Central memory CD8-positive, alpha-beta T cell (primary cell): Measurements from ENCODE around the gene PHKG2.

Experiments used
- ATAC-seq: fragments of 150-1000 bp; cut with Tn5 transposase; replicated peaks from 2 replicates; pipeline ENCODE4 v1.10.0; 2022; ENCODE audit warnings: mild to moderate bottlenecking, moderate FRiP score, moderate number of reproducible peaks; ENCODE audit not compliant: poor library complexity, severe bottlenecking; ENCODE audit errors: extremely low read depth
- DNase-seq, 2 donors: peaks; one replicate each; pipeline ENCODE4 v3.0.0; 2021; ENCODE audit warnings: low spot score in 2 of 2
- H3K27ac Mint-ChIP-seq: one replicate; pipeline ENCODE4 v1.8.0; 2022; ENCODE audit warnings: low read depth, mild to moderate bottlenecking, moderate library complexity, mixed read lengths
- H3K27me3 Mint-ChIP-seq: one replicate; pipeline ENCODE4 v1.8.0; 2022; ENCODE audit warnings: mixed read lengths
- H3K36me3 Mint-ChIP-seq: one replicate; pipeline ENCODE4 v1.8.0; 2022; ENCODE audit warnings: mild to moderate bottlenecking, moderate library complexity, mixed read lengths; ENCODE audit not compliant: insufficient read depth
- H3K4me1 Mint-ChIP-seq: one replicate; pipeline ENCODE4 v1.8.0; 2022; ENCODE audit warnings: mixed read lengths
- H3K4me3 Mint-ChIP-seq: one replicate; pipeline ENCODE4 v1.8.0; 2022; ENCODE audit warnings: mild to moderate bottlenecking, moderate library complexity, mixed read lengths
- H3K9me3 Mint-ChIP-seq: one replicate; pipeline ENCODE4 v1.8.0; 2022; ENCODE audit warnings: mixed read lengths

Gene PHKG2

GRCh38 chr16:30774367-30775130 lies 26.3 kb downstream of the PHKG2 start:
- H3K27ac Mint-ChIP-seq, result peak overlapping the region; percentile 57
- peak overlapping the region; percentile 79 for H3K4me3 Mint-ChIP-seq
- H3K27me3 Mint-ChIP-seq, result no peaks in the 10 kb centered on the region
- peaks cover 37% of the 10 kb centered on the region for H3K4me1 Mint-ChIP-seq
- no peak for DNase-seq
- H3K9me3 Mint-ChIP-seq, result no peaks in the 10 kb centered on the region
- peaks cover 24% of the 10 kb centered on the region for H3K36me3 Mint-ChIP-seq
- no peak for ATAC-seq

GRCh38 chr16:30775131-30775391 lies 26.8 kb downstream of the PHKG2 start:
- DNase-seq (no peak), ATAC-seq (no peak)
- no peaks in the 10 kb centered on the region for H3K27me3 Mint-ChIP-seq
- H3K4me1 Mint-ChIP-seq, result peaks cover 37% of the 10 kb centered on the region
- no peaks in the 10 kb centered on the region for H3K9me3 Mint-ChIP-seq
- peak overlapping the region; percentile 57 for H3K27ac Mint-ChIP-seq
- H3K36me3 Mint-ChIP-seq, result peaks cover 22% of the 10 kb centered on the region
- H3K4me3 Mint-ChIP-seq, result peak overlapping the region; percentile 79

- H3K27me3 Mint-ChIP-seq, result no peaks in the 10 kb centered on the region
- H3K36me3 Mint-ChIP-seq, result peaks cover 17% of the 10 kb centered on the region
- H3K4me3 Mint-ChIP-seq, result peak overlapping the region; percentile 79
- DNase-seq, result no peak
- H3K27ac Mint-ChIP-seq, result peak overlapping the region; percentile 57
- H3K4me1 Mint-ChIP-seq, result peaks cover 37% of the 10 kb centered on the region
- ATAC-seq, result peak; percentile 80
- H3K9me3 Mint-ChIP-seq, result no peaks in the 10 kb centered on the region
Measured at GRCh38 chr16:30775392-30776188, 27.4 kb downstream of the PHKG2 start.

DNA sequence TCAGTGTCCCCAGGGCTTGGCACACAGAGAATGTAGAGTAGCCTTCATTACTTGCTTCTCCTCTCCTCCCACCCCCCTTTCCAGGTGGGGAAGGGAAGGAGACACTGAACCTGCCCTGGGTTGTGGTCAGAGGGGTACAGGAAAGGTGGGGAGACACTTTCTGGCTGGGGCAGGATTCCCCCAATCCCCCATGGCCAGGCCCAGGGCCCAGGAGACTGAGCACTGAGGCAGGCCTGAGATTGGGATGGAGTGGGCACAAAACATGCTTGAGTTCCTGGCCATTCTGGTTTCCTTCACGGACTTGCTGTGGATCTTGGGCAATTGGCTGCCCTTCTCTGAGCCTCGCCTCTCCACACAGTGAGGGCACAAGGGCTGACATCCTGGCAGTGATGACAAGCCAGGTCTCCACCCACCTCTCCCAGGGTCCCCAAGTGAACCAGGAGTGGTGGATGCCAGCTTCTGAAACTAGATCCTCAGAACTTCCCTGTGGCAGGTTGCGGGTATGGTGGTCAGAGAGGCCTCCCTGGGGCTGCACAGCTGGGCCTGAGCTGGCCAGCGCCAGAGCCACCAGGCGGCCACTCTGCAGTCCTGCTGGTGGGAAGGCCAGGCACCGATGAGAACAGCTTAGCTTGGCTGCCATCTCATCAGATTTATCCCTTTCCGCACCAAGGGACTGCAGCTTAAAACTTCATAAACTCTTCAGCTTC lies 29.5 kb downstream of the PHKG2 start:
- no peaks in the 10 kb centered on the region for H3K9me3 Mint-ChIP-seq
- H3K27me3 Mint-ChIP-seq, result no peaks in the 10 kb centered on the region
- peaks cover 10% of the 10 kb centered on the region for H3K36me3 Mint-ChIP-seq
- H3K27ac Mint-ChIP-seq, result no peak overlapping the region
- peaks cover 30% of the 10 kb centered on the region for H3K4me1 Mint-ChIP-seq
- H3K4me3 Mint-ChIP-seq, result no peak overlapping the region
- DNase-seq, result no peak
- no peak for ATAC-seq

GRCh38 chr16:30778549-30779244 lies 30.5 kb downstream of the PHKG2 start:
- no peak for ATAC-seq
- Mint-ChIP-seq H3K4me3 (no peak overlapping the region), H3K27me3 (no peaks in the 10 kb centered on the region), H3K27ac (no peak overlapping the region), H3K36me3 (peaks cover 7% of the 10 kb centered on the region), H3K4me1 (peaks cover 23% of the 10 kb centered on the region), H3K9me3 (no peaks in the 10 kb centered on the region)
- no peak for DNase-seq

DNA sequence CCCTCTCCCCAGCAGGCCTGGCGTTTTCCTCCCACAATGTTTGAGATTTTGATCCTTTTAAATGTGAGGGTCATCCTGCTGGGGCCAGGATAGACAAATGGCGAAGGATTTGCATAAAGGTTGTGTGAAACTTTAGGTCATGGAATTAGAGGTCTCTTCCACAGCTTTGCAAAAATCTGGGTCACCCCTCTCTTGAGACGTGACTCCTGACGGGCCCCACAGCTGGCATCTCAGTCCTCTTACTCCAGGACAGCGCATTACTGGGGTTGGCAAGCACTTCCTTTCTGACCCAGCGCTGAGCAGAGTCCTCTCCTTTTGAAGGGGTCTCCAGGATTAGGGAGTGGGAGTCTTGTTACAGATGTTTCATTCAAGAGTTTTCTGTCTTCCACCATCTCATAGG lies 31.4 kb downstream of the PHKG2 start:
- no peak for ATAC-seq
- Mint-ChIP-seq H3K4me3 (no peak overlapping the region), H3K4me1 (peaks cover 21% of the 10 kb centered on the region), H3K27ac (no peak overlapping the region), H3K9me3 (no peaks in the 10 kb centered on the region), H3K36me3 (peaks cover 6% of the 10 kb centered on the region), H3K27me3 (no peaks in the 10 kb centered on the region)
- DNase-seq, result no peak

DNA sequence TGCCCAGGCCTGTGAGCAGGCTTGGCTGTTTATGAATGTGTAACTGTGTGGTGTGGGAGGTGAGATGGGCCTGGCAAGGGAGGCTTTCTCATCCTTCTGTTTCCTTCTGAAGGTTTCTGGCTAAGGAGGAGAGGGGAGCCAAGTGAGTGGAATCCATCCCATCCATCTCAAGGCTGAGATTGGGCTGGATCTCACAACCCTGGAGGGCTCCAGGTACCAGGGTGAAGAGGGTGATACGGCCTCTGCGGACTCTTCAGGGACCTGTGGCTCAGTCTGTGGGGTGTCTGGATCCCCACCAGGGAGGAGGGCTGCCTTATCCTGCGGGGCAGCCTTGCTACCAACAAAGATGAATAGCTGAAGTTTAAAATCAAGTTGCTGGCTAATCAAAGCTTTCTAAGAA lies 31.8 kb downstream of the PHKG2 start:
- peaks cover 3% of the 10 kb centered on the region for H3K27me3 Mint-ChIP-seq
- peaks cover 17% of the 10 kb centered on the region for H3K4me1 Mint-ChIP-seq
- DNase-seq, result no peak
- H3K27ac Mint-ChIP-seq, result no peak overlapping the region
- ATAC-seq, result no peak
- no peaks in the 10 kb centered on the region for H3K9me3 Mint-ChIP-seq
- H3K4me3 Mint-ChIP-seq, result no peak overlapping the region
- peaks cover 6% of the 10 kb centered on the region for H3K36me3 Mint-ChIP-seq

DNA sequence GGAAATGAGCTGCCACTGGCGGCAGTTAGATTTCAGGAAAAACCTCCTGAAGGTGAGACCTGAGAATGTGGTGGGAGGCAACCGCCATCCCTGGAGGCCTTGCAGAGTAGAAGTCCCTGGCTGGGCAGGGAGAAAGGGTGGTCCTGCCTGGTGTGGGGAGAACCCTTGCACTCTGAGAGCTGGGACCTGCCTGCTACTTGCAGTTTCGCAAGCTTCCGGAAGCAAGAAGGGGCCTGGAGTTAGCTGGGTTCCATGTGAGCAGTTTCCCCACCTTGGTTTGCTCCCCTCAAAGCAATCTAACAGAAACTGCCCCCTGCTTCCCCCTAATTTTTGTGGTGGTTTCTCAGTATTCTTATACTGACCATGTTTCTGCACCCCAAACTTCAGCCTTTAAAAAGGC lies 32.3 kb downstream of the PHKG2 start:
- Mint-ChIP-seq H3K27me3 (peaks cover 8% of the 10 kb centered on the region), H3K9me3 (no peaks in the 10 kb centered on the region), H3K4me1 (peaks cover 17% of the 10 kb centered on the region), H3K4me3 (no peak overlapping the region), H3K27ac (no peak overlapping the region), H3K36me3 (peaks cover 2% of the 10 kb centered on the region)
- no peak for DNase-seq
- ATAC-seq, result no peak

- peaks cover 11% of the 10 kb centered on the region for H3K4me1 Mint-ChIP-seq
- H3K36me3 Mint-ChIP-seq, result peaks cover 4% of the 10 kb centered on the region
- no peak for ATAC-seq
- no peaks in the 10 kb centered on the region for H3K9me3 Mint-ChIP-seq
- no peak overlapping the region for H3K27ac Mint-ChIP-seq
- DNase-seq, result no peak
- peaks cover 23% of the 10 kb centered on the region for H3K27me3 Mint-ChIP-seq
- no peak overlapping the region for H3K4me3 Mint-ChIP-seq
Measured at GRCh38 chr16:30782486-30783279, 34.5 kb downstream of the PHKG2 start.

GRCh38 chr16:30783280-30784109 lies 35.3 kb downstream of the PHKG2 start:
- peaks cover 11% of the 10 kb centered on the region for H3K4me1 Mint-ChIP-seq
- peaks cover 4% of the 10 kb centered on the region for H3K36me3 Mint-ChIP-seq
- no peak overlapping the region for H3K27ac Mint-ChIP-seq
- ATAC-seq (no peak), DNase-seq (no peak)
- no peak overlapping the region for H3K4me3 Mint-ChIP-seq
- H3K27me3 Mint-ChIP-seq, result peaks cover 31% of the 10 kb centered on the region
- H3K9me3 Mint-ChIP-seq, result no peaks in the 10 kb centered on the region

GRCh38 chr16:30784215-30784614 lies 36.0 kb downstream of the PHKG2 start:
- H3K27ac Mint-ChIP-seq, result no peak overlapping the region
- H3K36me3 Mint-ChIP-seq, result peaks cover 4% of the 10 kb centered on the region
- H3K4me3 Mint-ChIP-seq, result no peak overlapping the region
- DNase-seq (no peak), ATAC-seq (no peak)
- peaks cover 11% of the 10 kb centered on the region for H3K4me1 Mint-ChIP-seq
- H3K9me3 Mint-ChIP-seq, result no peaks in the 10 kb centered on the region
- H3K27me3 Mint-ChIP-seq, result peaks cover 34% of the 10 kb centered on the region
